H1 (cell line): Measurements from ENCODE around the gene ADCY5. TPM values are rescaled to one million over a fixed set of nuclear protein-coding genes. Genes with fewer than 3 reads are reported as not detected.
A peak's percentile ranks its signal among the peaks of the same experiment; 100 is the strongest.

Source experiments
- ASH2L ChIP-seq: fragments of 200-600, 300-600 bp; sonication (generic); IDR thresholded peaks from one replicate; pipeline ENCODE4 v1.7.1; 2017; ENCODE audit warnings: low read length
- BCL11A ChIP-seq, 2 experiments: IDR thresholded peaks; one replicate each; pipeline ENCODE4 v1.6.1; 2011; ENCODE audit warnings: low read depth in 2 of 2, low read length in 2 of 2, mild to moderate bottlenecking in 2 of 2
- CBX5 ChIP-seq: fragments of 300-800, 300-1000 bp; sonication (generic); IDR thresholded peaks from 2 replicates; pipeline ENCODE4 v1.7.1; 2016; ENCODE audit warnings: antibody characterized with exemption, low read length, low read depth
- CREB1 ChIP-seq: IDR thresholded peaks from 2 replicates; pipeline ENCODE4 v1.6.1; 2012; ENCODE audit warnings: inconsistent platforms
- KDM1A ChIP-seq: fragments of 200-600, 300-600 bp; sonication (generic); IDR thresholded peaks from 2 replicates; pipeline ENCODE4 v1.7.1; 2016; ENCODE audit warnings: mild to moderate bottlenecking, low read length, borderline replicate concordance
- MAFK ChIP-seq: IDR thresholded peaks from 2 replicates; pipeline ENCODE4 v1.6.1; 2012; ENCODE audit warnings: low read depth, mild to moderate bottlenecking, improper control_type of control experiment, low read length
- POLR2A ChIP-seq, 2 experiments: IDR thresholded peaks; 1 replicate in 1 of 2; 2 replicates in 1 of 2; pipeline ENCODE4 v1.6.1; 2011; ENCODE audit warnings: low read depth in 2 of 2, low read length in 2 of 2, mild to moderate bottlenecking in 2 of 2; ENCODE audit errors: control extremely low read depth in 1 of 2
- RBBP5 ChIP-seq: IDR thresholded peaks from 2 replicates; pipeline ENCODE4 v1.7.1; 2012; ENCODE audit warnings: low read depth, mild to moderate bottlenecking, inconsistent platforms, low read length, moderate library complexity, borderline replicate concordance
- SAP30 ChIP-seq: fragments of 300-600 bp; sonication (generic); IDR thresholded peaks from 2 replicates; pipeline ENCODE4 v1.7.1; 2012; ENCODE audit warnings: low read length, moderate library complexity, mild to moderate bottlenecking, inconsistent platforms; ENCODE audit not compliant: insufficient read depth, insufficient replicate concordance
- SIX5 ChIP-seq: IDR thresholded peaks from 2 replicates; pipeline ENCODE4 v1.6.1; 2011; ENCODE audit warnings: mild to moderate bottlenecking, low read depth, low read length
- SP1 ChIP-seq: IDR thresholded peaks from 2 replicates; pipeline ENCODE4 v1.6.1; 2011; ENCODE audit warnings: low read depth, low read length
- SRF ChIP-seq: IDR thresholded peaks from 2 replicates; pipeline ENCODE4 v1.6.1; 2011; ENCODE audit warnings: mild to moderate bottlenecking, low read depth, low read length, moderate library complexity
- TAF1 ChIP-seq: IDR thresholded peaks from 2 replicates; pipeline ENCODE4 v1.6.1; 2011; ENCODE audit warnings: mild to moderate bottlenecking, low read depth, low read length
- TAF7 ChIP-seq: optimal IDR thresholded peaks from 2 replicates; pipeline ENCODE3; 2011; ENCODE audit warnings: low read depth, mild to moderate bottlenecking, inconsistent platforms, low read length, moderate library complexity, borderline replicate concordance
- TBP ChIP-seq: IDR thresholded peaks from 2 replicates; pipeline ENCODE4 v1.6.1; 2011; ENCODE audit warnings: low read depth, low read length, improper control_type of control experiment
- polyA plus RNA-seq, 7 experiments: library from polyadenylated mRNA; depleted of rRNA in 3 of 7; stranded (reverse) in 5 of 7; unstranded in 2 of 7; fragments of >200 nt in 5 of 7; fragments of 200-250 nt in 2 of 7; gene quantifications; 1 replicate in 5 of 7; 2 replicates in 1 of 7; 4 replicates in 1 of 7; pipeline versions ENCODE4 v1.2.1 to v1.2.3, GENCODE V29; 2011 to 2013; ENCODE audit warnings: missing spikeins in 2 of 7, mixed read lengths in 2 of 7
- total RNA-seq: library from RNA; stranded (reverse); fragmentation: NEBNext Ultra II Directional; extraction: Animal tissue kit (Norgen Biotek cat#: 25700); gene quantifications from 2 replicates; pipeline ENCODE4 v1.2.1, GENCODE V29; 2021
- TF ChIP-seq, protein P1 (sequence below): IDR thresholded peaks from 2 replicates; pipeline ENCODE4 v1.6.1; 2012; ENCODE audit warnings: low read length, inconsistent platforms

Gene ADCY5
- total and polyA plus RNA-seq, 2 of the 8 experiments (the other 6 are each of a cell fraction or from before 2014, with no cell fraction given): 18.9 to 40.8 TPM

- TF ChIP-seq BCL11A (IDR thresholded peaks at IDR 0.05; ENCODE audit: low read depth in 2 of 2, low read length in 2 of 2): no peak
- TF ChIP-seq TAF7: peak; percentile 58
- TF ChIP-seq SP1: 0 out of 2 replicates have a peak, but pooled peaks have one; percentile 1
- TF ChIP-seq MAFK: no peak
- TF ChIP-seq TAF1: peak; percentile 59
- peak in 1 of 2 experiments; percentile 16; a peak in 1 of 3 replicates for TF ChIP-seq POLR2A (IDR thresholded peaks at IDR 0.05; ENCODE audit: control extremely low read depth in 1 of 2, low read depth in 2 of 2, low read length in 2 of 2)
- no peak for TF ChIP-seq SIX5
- TF ChIP-seq CBX5: no peak
- no peak for TF ChIP-seq TBP
- TF ChIP-seq SAP30: no peak
- TF ChIP-seq KDM1A: peak; percentile 24; the same call in 1 of the 2 replicates
- peak; percentile 43 for TF ChIP-seq ASH2L
- TF ChIP-seq SRF: no peak
- no peak for TF ChIP-seq RBBP5
- TF ChIP-seq CREB1: peak; percentile 0; the same call in 1 of the 2 replicates
- TF ChIP-seq, protein P1, sequence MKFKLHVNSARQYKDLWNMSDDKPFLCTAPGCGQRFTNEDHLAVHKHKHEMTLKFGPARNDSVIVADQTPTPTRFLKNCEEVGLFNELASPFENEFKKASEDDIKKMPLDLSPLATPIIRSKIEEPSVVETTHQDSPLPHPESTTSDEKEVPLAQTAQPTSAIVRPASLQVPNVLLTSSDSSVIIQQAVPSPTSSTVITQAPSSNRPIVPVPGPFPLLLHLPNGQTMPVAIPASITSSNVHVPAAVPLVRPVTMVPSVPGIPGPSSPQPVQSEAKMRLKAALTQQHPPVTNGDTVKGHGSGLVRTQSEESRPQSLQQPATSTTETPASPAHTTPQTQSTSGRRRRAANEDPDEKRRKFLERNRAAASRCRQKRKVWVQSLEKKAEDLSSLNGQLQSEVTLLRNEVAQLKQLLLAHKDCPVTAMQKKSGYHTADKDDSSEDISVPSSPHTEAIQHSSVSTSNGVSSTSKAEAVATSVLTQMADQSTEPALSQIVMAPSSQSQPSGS: no peak
These were observed 133.7 kb downstream of the ADCY5 start (continued) for GRCh38 chr3:123315271-123315595.
